Left colon (tissue), 2 donors: ENCODE data around the gene CLEC4E. TPM values are rescaled to one million over a fixed set of nuclear protein-coding genes. Genes with fewer than 3 reads are reported as not detected.
"Not testable (repeated sequence)": the region's sequence is repeated elsewhere in the genome, so short reads cannot be mapped to it uniquely, and the experiment has no call there.

Source experiments
- ATAC-seq: fragments of 200-7000 bp; cut with Tn5 transposase; one replicate; pipeline ENCODE4 v1.9.1; 2020; ENCODE audit warnings: mild to moderate bottlenecking, moderate library complexity
- DNase-seq, 2 donors: peaks; one replicate each; pipeline ENCODE4 v3.0.0-alpha.2; 2020
- intact Hi-C, 2 donors: fragments of 100-400 bp; cut with DNase I in 1 of 2; cut with micrococcal nuclease in 1 of 2; formaldehyde crosslinking; loops; one replicate each; pipeline versions ENCODE4 v1.11.2 to v1.14.0; 2022; cut with DNase I, micrococcal nuclease
- long read RNA-seq: library from polyadenylated mRNA; unstranded; transcript quantifications from one replicate; pipeline ENCODE4 v2.0.0, GENCODE V29; 2021
- total RNA-seq, 2 donors: library from RNA; stranded (reverse); fragmentation: NEBNext Ultra II Directional; extraction: Animal tissue kit (Norgen Biotek cat#: 25700); gene quantifications; one replicate each; pipeline ENCODE4 v1.2.1, GENCODE V29; 2021
- donor health status: DM: no; HTN: no; CAD: no.
- donor health status: DM: yes; HTN: yes; CAD: no.

The CLEC4E gene, protein sequence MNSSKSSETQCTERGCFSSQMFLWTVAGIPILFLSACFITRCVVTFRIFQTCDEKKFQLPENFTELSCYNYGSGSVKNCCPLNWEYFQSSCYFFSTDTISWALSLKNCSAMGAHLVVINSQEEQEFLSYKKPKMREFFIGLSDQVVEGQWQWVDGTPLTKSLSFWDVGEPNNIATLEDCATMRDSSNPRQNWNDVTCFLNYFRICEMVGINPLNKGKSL
- not detected for total RNA-seq
- long read RNA-seq: 0 reads

DNA sequence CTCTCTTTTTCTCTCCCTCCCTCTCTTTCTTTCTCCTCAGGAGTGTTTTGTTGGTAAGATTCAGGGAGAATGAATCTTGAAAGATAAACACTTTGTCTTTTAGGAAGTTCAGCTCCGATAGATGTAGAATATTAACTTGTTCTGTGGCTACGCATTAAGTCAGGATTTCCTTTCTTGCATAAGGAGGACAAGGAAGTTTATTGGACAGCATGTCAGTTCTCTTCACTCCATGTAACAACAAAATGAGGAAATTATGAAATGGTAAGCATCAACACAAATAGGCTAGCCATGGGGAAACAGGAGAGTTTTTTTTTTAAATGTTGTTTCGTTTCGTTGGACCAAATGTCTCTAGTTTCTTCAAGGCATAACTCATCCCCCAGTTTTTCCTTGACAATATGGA, at the start of gene CLEC4E:
Gene CLEC4E (minus strand): TSS at position 75 of the 400 bp plus-strand sequence. CDS start 108 bp downstream, outside the sequence.
- ATAC-seq, intact Hi-C loops: not testable (repeated sequence)

DNA sequence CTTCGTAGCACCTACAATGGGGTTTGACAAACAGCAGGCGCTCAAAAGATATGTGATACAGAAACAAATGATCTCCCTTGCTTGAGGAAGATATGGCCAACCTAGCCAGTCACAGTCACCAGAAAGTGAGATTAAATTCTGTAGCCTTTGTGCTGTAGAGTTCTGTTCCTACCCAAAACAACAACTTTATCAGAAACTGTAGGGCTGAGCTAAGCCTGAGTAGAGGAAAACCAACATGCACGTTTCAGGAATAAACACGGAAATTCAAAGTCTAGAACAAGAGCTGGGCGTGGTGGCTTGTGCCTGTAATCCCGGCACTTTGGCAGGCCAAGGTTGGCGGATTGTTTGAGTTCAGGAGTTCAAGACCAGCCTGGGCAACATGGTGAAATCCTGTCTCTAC, 49.0 kb upstream of the CLEC4E start:
- no peak for ATAC-seq
- intact Hi-C loops: no loop called here
- DNase-seq: no peak

More for the DNA sequence above, at the start of gene CLEC4E:
- not testable (repeated sequence) for DNase-seq

DNA sequence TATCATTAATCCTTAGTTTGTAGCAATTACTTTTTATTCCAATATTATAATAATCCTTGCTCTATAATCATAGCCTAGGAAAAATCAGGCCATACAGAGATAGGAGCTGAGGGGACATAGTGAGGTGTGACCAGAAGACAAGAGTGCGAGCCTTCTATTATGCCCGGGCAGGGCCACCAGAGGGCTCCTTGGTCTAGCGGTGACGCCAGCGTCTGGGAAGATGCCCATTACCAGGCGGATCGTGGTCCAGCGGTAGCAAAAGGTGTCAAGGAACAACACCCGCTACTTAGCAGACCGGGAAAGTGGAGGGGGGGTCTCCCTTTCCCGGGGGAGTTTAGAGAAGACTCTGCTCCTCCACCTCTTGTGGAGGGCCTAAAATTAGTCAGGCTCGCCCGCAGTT, 43.8 kb upstream of the CLEC4E start:
- ATAC-seq, DNase-seq, intact Hi-C loops: not testable (repeated sequence)

DNA sequence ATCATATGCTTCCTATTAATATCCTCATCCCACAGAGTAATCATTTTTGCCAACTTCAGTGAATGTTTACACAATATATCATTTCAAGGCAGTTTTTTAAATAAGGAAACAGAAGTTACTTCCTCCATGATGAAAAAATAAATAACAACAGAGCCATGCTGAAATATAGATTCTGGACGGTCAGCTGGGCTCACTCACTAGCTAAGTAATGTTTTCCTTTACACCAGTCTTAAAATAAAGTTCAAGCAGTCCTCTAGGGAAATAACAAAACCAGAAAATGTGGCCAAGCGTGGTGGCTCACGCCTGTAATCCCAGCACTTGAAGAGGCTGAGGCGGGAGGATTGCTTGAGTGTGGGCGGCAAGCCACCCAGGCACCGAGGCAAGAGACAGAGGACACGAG, 43.3 kb upstream of the CLEC4E start:
- ATAC-seq: no peak
- intact Hi-C loops: no loop called here

DNA sequence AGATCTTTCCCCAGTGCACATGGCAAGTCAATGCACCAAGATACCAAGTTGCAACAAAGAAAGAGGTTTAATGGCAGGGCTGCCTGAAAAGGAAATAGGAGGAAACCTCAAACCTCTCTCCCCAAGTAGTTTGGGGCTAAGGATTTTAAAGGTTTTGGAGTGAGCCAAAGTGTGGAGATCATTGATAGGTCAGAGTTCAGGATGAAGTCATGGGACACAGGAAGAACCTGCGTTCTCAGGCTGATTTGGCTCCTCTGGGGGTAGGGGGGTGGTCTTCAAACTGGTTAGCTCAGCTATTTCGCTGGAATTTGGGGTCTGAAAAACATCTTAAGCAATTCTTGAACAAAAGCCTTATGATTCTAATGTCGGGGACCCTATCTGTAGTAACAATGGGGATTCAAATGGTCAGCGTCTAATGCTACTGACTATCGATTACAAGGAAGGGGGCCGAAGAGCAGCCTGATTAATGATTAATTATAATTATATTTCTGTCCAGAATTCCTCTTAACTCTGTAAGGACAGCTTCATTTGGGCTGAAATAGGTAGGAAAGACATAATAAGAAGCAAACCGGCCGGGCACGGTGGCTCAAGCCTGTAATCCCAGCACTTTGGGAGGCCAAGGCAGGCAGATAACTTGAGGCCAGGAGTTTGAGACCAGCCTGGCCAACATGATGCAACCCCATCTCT, 40.5 kb upstream of the CLEC4E start:
- ATAC-seq (no peak), DNase-seq (no peak)
- intact Hi-C loops: no loop called here

More for the DNA sequence above, 43.3 kb upstream of the CLEC4E start:
- DNase-seq: no peak

DNA sequence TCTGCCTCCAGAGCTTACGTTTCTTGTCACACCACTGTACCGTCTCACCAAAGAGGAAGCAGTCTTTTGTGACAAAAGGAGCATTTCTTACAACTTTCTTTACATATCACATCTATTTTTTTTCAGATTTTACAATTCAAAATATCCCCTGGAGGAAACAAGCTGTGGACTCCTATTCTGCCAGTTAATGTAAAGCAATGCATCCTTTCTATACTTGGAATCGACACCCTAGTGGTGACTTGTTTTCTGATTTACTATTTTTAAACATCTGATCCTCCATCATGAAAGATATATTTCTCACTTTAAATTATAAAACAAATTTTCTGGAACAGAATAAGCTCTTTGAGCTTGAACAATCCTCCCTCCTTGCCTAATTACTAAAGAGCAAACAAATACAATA, 37.2 kb upstream of the CLEC4E start:
- ATAC-seq: no peak
- no peak for DNase-seq

DNA sequence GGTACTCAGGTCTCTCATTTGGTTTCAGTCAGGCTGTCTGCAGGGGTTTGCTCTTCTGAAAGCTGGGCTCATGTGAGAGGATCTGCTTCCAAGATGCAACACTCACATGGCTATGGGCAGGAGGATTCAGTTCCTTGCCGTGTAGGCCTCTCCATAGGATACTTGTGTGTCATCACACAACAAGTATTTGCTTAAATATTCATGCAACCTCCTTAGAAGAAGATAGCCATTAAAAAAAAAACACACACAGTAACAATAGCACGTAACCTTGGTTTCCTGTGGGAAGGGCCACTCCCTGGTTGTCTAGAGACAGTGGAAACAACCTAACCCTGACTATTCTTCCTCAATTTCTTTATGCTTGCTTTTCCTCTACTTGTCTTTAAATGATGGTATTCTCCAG, 31.8 kb upstream of the CLEC4E start:
- intact Hi-C loops: no loop called here
- ATAC-seq (no peak), DNase-seq (no peak)

More for the DNA sequence above, 37.2 kb upstream of the CLEC4E start:
- intact Hi-C loops: no loop called here

DNA sequence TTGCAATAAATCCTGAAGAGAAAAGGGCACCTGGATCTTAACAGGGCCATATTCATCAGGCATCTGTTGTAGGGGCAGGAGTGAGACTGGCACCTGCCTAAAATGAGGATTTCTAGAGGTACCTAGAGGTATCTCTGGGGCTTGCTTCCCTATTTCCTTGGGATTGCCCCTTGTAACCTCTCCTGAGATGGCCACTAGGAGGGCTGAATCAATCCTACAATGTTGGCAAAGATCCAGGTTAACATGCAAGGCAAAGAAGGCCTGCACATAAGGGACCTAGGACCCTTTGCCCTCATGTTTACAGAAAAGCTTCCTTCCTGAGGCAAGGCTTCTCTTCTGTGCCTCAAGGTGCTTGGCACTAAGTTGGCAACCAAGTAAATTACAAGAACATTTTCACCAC, 25.8 kb upstream of the CLEC4E start:
- ATAC-seq (no peak), DNase-seq (no peak)
- intact Hi-C loops: no loop called here

DNA sequence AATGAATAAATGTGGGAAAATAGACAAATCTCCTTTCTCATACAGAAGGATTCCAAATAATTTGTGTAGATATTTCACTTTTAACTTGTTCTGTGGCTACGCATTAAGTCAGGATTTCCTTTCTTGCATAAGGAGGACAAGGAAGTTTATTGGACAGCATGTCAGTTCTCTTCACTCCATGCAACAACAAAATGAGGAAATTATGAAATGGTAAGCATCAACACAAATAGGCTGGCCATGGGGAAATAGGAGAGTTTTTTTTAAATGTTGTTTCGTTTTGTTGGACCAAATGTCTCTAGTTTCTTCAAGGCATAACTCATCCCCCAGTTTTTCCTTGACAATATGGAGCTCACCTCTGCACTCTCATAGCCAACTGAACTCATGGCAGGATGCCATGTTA, 25.3 kb upstream of the CLEC4E start:
- ATAC-seq, DNase-seq, intact Hi-C loops: not testable (repeated sequence)

DNA sequence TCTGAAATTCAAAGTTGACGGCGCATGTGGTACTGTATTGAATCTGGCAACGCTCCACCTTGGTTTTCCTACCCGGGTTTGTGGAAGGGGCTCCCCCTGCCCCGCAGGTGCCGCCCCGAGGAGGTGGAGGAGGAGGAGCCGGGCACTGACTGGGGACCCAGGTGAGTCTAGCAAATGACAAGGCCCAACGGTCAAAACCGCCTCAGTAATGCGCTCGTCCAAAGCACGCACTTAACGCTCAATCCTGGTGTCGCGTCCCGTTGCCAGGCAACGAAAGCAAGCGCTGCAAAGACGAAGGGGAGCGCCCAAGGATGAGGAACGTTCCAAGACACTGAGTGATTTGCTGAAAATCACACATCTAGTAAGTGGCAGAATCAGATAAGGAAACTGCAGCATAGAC, 24.0 kb upstream of the CLEC4E start:
- intact Hi-C loops: no loop called here
- no peak for ATAC-seq
- DNase-seq: no peak

DNA sequence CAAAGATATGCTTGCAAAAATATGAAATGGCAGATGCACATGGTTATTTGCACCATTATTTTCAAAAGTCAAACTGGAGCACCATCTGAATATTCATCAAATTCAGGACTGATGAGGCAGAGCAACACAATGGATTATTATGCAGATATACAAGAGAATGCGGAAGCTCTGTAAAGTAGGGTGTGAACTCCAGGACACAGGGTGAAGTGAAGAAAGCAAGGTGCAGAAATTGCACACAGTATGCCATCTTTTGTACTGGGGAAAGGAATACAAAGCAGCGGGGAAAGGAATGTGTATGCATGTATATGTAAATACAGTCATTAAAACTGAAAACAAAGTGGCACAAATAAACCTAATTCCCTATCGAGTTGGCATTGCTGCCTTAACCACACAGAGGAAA, 22.7 kb upstream of the CLEC4E start:
- intact Hi-C loops: no loop called here
- no peak for DNase-seq
- no peak for ATAC-seq

DNA sequence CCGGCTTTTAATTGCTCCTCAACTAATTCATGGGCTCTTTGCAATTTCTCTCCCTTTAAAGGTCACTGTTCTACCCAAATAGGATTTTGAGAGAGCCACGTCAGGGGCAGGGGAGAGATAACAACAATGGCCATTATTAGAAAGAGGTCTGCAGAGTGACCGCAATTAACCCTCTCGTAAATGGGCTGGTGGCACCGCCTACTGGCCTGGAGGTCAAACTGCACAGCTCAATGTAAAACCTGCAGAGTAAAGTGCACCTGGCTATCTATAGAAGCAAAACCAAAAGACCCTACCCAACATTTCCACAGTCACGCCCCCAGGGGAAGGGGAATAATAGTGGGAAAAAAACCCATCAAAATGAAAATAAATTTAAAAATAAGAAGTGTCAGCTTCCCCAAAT, 21.6 kb upstream of the CLEC4E start:
- no peak for ATAC-seq
- DNase-seq: no peak

DNA sequence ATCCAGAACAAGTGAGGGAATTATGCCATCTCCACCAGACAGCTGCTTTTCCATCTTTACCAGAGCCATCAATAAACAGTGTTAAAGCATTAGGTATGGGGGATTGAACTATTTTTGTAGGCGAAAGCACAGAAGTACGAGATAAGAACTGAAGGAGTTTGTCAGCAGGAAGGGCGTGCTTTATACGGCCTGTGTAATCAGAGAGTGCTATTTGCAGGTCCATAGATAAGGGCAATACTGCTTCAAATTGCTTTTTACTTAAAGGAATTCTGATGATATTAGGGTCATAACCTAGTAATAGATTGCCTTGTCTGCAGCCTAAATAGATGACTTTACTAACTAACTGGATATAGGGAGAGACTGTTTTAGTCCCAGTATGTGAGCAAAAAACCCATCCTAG, 20.3 kb upstream of the CLEC4E start:
- intact Hi-C loops: no loop called here
- no peak for DNase-seq

More for the DNA sequence above, 21.6 kb upstream of the CLEC4E start:
- intact Hi-C loops: no loop called here

DNA sequence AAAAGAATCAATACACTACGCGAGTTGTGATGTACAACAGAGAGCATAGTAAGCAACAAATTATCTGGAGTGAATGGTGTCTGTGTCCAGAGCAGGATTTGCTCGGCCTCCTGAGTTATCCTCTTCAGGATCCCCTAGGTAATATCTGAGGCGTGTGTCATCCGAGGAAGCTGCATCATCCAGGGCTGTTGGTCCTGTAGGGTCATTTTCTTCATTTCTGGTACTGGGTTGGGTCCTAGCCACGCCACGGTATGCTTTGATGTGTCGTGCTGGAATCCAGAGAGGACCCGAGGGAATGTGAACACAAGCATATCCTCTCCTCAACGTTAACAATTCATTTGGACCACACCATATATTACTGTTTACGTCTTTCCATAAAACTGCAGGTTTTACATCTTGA, 19.0 kb upstream of the CLEC4E start:
- intact Hi-C loops: no loop called here
- no peak for ATAC-seq
- DNase-seq: no peak

More for the DNA sequence above, 20.3 kb upstream of the CLEC4E start:
- ATAC-seq: no peak

DNA sequence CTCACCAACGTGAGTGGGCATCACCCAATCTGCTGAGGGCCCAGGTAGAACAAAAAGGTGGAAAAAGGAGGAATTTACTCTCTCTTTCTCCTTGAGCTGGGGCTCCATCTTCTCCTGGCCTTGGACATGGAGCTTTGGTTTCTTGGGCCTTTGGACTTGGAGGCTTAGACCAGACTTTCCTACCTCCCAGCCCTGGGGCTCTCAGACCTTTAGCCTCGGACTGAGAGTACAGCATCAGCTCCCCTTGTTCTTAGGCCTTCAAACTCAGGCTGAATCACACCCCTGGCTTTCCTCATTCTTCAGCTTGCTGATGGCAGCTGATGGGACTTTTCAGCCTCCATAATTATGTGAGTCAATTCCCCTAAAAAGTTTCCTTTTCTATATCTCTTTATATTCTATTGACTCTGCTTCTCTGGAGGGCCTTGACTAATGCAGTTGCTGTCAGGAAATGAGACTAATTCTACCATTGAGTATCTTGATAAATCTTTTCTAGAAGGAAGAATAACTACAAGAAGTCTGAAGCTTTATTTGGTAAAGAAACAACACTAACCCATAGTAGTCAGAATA, 15.9 kb upstream of the CLEC4E start:
- no peak for ATAC-seq
- no peak for DNase-seq
- intact Hi-C loops: no loop called here

DNA sequence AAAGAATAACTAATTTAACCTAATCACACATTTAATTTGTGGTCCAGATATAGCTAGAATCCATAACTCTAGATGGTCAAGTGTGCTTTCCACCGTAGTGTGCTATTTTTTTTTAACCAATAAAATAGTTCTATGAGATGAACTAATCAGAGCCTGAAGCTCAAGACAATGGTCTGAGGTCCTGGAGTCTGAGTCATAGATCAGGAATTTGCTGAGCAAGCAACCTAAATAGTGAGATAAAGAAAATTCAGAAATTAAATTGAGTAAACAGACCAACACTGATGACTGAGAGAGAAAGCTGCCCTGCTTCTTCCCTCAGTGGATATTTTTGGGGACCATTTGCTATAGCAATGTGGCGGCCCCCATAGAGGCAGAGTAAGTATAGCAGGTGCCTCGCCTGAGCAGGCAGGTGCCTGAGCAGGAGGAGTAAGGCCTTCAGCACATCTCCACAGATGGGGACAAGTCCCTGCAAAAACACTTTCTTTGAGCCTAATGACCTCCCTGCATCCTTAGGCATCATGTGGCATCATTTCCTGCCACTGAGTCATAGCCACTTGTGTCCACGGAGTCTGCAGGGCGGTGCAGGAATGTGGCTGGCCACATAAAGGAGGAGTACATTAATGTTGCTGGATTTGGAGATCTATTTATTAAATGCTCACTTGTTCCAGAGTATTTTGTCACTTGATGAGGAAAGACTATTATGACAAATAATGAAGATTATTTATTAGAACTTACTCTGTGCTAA, 13.9 kb upstream of the CLEC4E start:
- intact Hi-C loops: no loop called here
- no peak for ATAC-seq
- DNase-seq: no peak

DNA sequence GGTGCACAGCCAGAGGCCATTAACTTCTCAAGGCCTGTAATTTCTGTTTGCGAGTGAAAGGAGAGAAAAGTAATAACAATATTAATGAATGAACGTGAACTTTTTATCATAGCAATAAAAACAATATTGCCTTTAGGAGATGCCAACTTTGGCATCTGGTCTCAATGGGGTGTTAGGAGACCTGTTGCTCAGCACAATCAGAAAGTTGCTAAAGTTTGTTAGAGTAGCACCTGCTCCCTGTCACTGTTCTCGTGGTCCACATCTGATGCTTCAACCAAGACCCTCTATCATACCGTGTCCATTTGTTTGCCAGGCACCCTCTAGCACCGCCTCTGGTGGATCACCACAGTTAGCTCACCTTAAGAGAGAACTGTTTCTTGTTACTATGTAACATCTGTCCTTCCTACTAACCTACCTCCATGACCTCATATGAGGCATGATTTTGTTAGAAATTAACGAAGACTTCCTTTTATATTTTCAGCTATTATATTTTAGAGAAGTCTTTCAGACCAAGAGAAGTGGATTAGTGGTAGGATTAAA, 12.5 kb upstream of the CLEC4E start:
- DNase-seq: no peak
- intact Hi-C loops: no loop called here
- no peak for ATAC-seq

DNA sequence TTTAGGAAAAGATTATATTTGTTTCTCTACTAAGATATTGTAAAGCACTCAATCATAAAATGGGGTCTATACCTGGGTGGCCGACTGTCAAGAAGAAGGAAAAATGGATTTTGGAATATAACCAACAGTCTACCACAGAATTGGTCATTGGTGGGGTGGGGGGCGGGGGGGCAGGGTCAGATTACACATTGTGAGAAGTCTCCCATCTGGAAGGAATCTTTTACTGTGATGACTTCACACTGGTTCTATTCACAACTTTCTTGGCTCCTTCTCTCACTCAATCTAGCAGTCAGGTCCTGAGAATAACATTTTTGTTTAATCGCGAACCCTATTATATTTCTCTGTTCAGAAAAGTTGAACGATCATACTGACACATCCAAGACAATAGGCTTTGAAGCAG, 8.7 kb upstream of the CLEC4E start:
- intact Hi-C loops: no loop called here

DNA sequence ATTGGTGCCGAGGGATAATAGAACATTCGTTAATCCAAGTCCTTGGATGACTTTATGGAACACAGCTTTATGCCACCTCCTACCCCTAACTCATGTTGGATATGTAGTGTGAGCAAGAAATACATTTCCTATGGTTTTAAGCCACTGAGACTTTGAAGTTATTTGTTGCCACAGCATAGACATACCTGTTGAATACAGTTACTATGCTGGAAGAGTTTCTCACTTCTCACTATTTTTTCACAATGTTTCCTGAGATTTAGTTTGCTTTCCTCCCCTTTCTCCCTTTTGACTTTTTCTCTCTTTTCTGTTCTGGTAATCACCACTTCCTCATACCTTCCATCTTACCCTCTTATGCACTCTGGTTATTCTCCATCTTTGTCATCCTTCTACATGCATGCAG, 7.5 kb upstream of the CLEC4E start:
- DNase-seq (no peak), ATAC-seq (no peak)
- intact Hi-C loops: no loop called here

More for the DNA sequence above, 8.7 kb upstream of the CLEC4E start:
- DNase-seq (no peak), ATAC-seq (no peak)
